ENCODE data around the gene ATXN7L3. TPM values are rescaled to one million over a fixed set of nuclear protein-coding genes. Genes with fewer than 3 reads are reported as not detected.
A peak's percentile ranks its signal among the peaks of the same experiment; 100 is the strongest.

ATXN7L3 gene
- total and polyA plus RNA-seq, 10 of the 15 experiments (the other 5 are each of a cell fraction or from before 2014, with no cell fraction given): 0.71 to 78.7 (median 32.7) TPM

- TF ChIP-seq, protein P1, sequence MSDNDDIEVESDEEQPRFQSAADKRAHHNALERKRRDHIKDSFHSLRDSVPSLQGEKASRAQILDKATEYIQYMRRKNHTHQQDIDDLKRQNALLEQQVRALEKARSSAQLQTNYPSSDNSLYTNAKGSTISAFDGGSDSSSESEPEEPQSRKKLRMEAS (IDR thresholded peaks at IDR 0.05; ENCODE audit: low read depth, low read length): peak; percentile 59; the same call in 1 of the 2 replicates
- 0 out of 2 replicates have a peak, but pooled peaks have one; percentile 46 for TF ChIP-seq TAF1 (IDR thresholded peaks at IDR 0.05; ENCODE audit: borderline replicate concordance, low read depth, low read length)
- TF ChIP-seq MXI1 (IDR thresholded peaks at IDR 0.05; ENCODE audit: low read depth, low read length): peak; percentile 27
- 0 out of 2 replicates have a peak, but pooled peaks have one; percentile 32 for TF ChIP-seq SPI1 (IDR thresholded peaks at IDR 0.05; ENCODE audit: borderline replicate concordance, insufficient read depth, low read depth, low read length)
- 0 out of 2 replicates have a peak, but pooled peaks have one; percentile 19 for TF ChIP-seq TBL1XR1 (IDR thresholded peaks at IDR 0.05; ENCODE audit: low read depth, low read length)
- TF ChIP-seq ELK1 (IDR thresholded peaks at IDR 0.05; ENCODE audit: low read depth, low read length): no peak
- TF ChIP-seq SUZ12 (IDR thresholded peaks at IDR 0.05; ENCODE audit: unreplicated experiment): no peak
- TF ChIP-seq POLR2AphosphoS5 (IDR thresholded peaks at IDR 0.05; ENCODE audit: low read length): peak; percentile 47
- 0 out of 2 replicates have a peak, but pooled peaks have one; percentile 40 for TF ChIP-seq POLR2AphosphoS2 (IDR thresholded peaks at IDR 0.05; ENCODE audit: low read depth, low read length)
- TF ChIP-seq BRCA1 (IDR thresholded peaks at IDR 0.05; ENCODE audit: low read depth, low read length): no peak
- peak; percentile 57; the same call in 1 of the 2 replicates for TF ChIP-seq NR2F1 (conservative IDR thresholded peaks at IDR 0.05)
- TF ChIP-seq CTCF (IDR thresholded peaks at IDR 0.05 in 2 of 3, conservative IDR thresholded peaks at IDR 0.05 in 1 of 3; ENCODE audit: control insufficient read depth in 2 of 3, extremely low read depth in 1 of 3, insufficient read depth in 1 of 3, low read depth in 3 of 3, low read length in 3 of 3): peak; percentile 45 to 66 (median 52); a peak in 5 of 6 replicates
- TF ChIP-seq WRNIP1 (IDR thresholded peaks at IDR 0.05; ENCODE audit: borderline replicate concordance, low read depth, low read length): no peak
- TF ChIP-seq IKZF2 (IDR thresholded peaks at IDR 0.05): 0 out of 4 replicates have a peak, but pooled peaks of 1 of the 2 experiments have one; percentile 8
- TF ChIP-seq, protein P2, sequence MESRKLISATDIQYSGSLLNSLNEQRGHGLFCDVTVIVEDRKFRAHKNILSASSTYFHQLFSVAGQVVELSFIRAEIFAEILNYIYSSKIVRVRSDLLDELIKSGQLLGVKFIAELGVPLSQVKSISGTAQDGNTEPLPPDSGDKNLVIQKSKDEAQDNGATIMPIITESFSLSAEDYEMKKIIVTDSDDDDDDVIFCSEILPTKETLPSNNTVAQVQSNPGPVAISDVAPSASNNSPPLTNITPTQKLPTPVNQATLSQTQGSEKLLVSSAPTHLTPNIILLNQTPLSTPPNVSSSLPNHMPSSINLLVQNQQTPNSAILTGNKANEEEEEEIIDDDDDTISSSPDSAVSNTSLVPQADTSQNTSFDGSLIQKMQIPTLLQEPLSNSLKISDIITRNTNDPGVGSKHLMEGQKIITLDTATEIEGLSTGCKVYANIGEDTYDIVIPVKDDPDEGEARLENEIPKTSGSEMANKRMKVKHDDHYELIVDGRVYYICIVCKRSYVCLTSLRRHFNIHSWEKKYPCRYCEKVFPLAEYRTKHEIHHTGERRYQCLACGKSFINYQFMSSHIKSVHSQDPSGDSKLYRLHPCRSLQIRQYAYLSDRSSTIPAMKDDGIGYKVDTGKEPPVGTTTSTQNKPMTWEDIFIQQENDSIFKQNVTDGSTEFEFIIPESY (IDR thresholded peaks at IDR 0.05): no peak
- peak; percentile 24; the same call in 1 of the 2 replicates for TF ChIP-seq CHD2 (IDR thresholded peaks at IDR 0.05; ENCODE audit: borderline replicate concordance, low read depth, low read length)
- no peak for TF ChIP-seq HDAC2 (IDR thresholded peaks at IDR 0.05)
Measured at GRCh38 chr17:44218344-44219107, 18.8 kb upstream of the ATXN7L3 start (continued).
